WTC11 (cell line): ENCODE measurements around the gene ZC3H7B. TPM values are rescaled to one million over a fixed set of nuclear protein-coding genes. Genes with fewer than 3 reads are reported as not detected.

Source experiments
- ATAC-seq: fragments of 200-7000 bp; cut with Tn5 transposase; 2 replicates; pipeline ENCODE4 v1.10.0; 2021; ENCODE audit warnings: mild to moderate bottlenecking, moderate library complexity
- CTCF ChIA-PET: fragments of 300-600 bp; sonication (Branson Sonifier 250); formaldehyde crosslinking; loops from one replicate; lab custom pipeline; 2021; ENCODE audit warnings: antibody characterized with exemption; lab: Charles Lee
- POLR2A ChIA-PET: fragments of 350-600 bp; sonication (Branson Sonifier 250); formaldehyde crosslinking; loops from one replicate; lab custom pipeline; 2021; ENCODE audit warnings: antibody characterized with exemption; lab: Charles Lee
- DNase-seq: peaks from one replicate; pipeline ENCODE4 v3.0.0; 2021; ENCODE audit warnings: low spot score
- H3K27ac Mint-ChIP-seq: 2 replicates; pipeline ENCODE4 v1.8.0; 2021; ENCODE audit warnings: mixed read lengths
- H3K27me3 Mint-ChIP-seq: 2 replicates; pipeline ENCODE4 v1.8.0; 2021; ENCODE audit warnings: low read depth, mild to moderate bottlenecking, moderate library complexity, mixed read lengths
- H3K36me3 Mint-ChIP-seq: 2 replicates; pipeline ENCODE4 v1.8.0; 2021; ENCODE audit warnings: mixed read lengths
- H3K4me1 Mint-ChIP-seq: 2 replicates; pipeline ENCODE4 v1.8.0; 2022; ENCODE audit warnings: mixed read lengths
- H3K4me3 Mint-ChIP-seq: 2 replicates; pipeline ENCODE4 v1.8.0; 2021; ENCODE audit warnings: mild to moderate bottlenecking, moderate library complexity, mixed read lengths
- H3K9me3 Mint-ChIP-seq: 2 replicates; pipeline ENCODE4 v1.8.0; 2021; ENCODE audit warnings: mixed read lengths
- CDX4 ChIP-seq: fragments of 250-450 bp; sonication (Bioruptor Pico); IDR thresholded peaks from 2 replicates; pipeline ENCODE4 v1.9.0; 2021; ENCODE audit warnings: moderate library complexity, mild to moderate bottlenecking, inconsistent platforms, borderline replicate concordance
- CREB1 ChIP-seq: sonication (generic); formaldehyde crosslinking; IDR thresholded peaks from 2 replicates; pipeline ENCODE4 v1.8.0; 2023; ENCODE audit warnings: mild to moderate bottlenecking, missing genetic modification reagents
- CTCF ChIP-seq: fragments of 200-600 bp; IDR thresholded peaks from 2 replicates; pipeline ENCODE4 v1.8.0; 2022; ENCODE audit warnings: antibody characterized with exemption
- E2F1 ChIP-seq: sonication (generic); formaldehyde crosslinking; IDR thresholded peaks from 2 replicates; pipeline ENCODE4 v1.8.0; 2022; ENCODE audit warnings: mild to moderate bottlenecking, missing genetic modification reagents
- E2F5 ChIP-seq: sonication (generic); formaldehyde crosslinking; IDR thresholded peaks from 2 replicates; pipeline ENCODE4 v1.8.1; 2022; ENCODE audit warnings: mild to moderate bottlenecking, moderate library complexity, missing genetic modification reagents
- ERG ChIP-seq: fragments of 250-450 bp; sonication (Bioruptor Pico); IDR thresholded peaks from 2 replicates; pipeline ENCODE4 v1.8.0; 2021; ENCODE audit warnings: mild to moderate bottlenecking
- ESRRA ChIP-seq: sonication (generic); formaldehyde crosslinking; IDR thresholded peaks from 2 replicates; pipeline ENCODE4 v1.8.1; 2022; ENCODE audit warnings: mild to moderate bottlenecking, missing genetic modification reagents, borderline replicate concordance
- FOXJ3 ChIP-seq: sonication (generic); formaldehyde crosslinking; IDR thresholded peaks from 2 replicates; pipeline ENCODE4 v1.9.0; 2021; ENCODE audit warnings: missing genetic modification reagents, mild to moderate bottlenecking, borderline replicate concordance
- FOXK1 ChIP-seq: sonication (generic); formaldehyde crosslinking; IDR thresholded peaks from 2 replicates; pipeline ENCODE4 v1.8.0; 2022; ENCODE audit warnings: mild to moderate bottlenecking, moderate library complexity, missing genetic modification reagents
- GABPB1 ChIP-seq: sonication (generic); formaldehyde crosslinking; IDR thresholded peaks from 2 replicates; pipeline ENCODE4 v1.8.1; 2023; ENCODE audit warnings: mild to moderate bottlenecking, missing genetic modification reagents
- GTF2I ChIP-seq: fragments of 250-450 bp; sonication (Bioruptor Pico); conservative IDR thresholded peaks from 2 replicates; pipeline ENCODE4 v1.4.0; 2021; ENCODE audit warnings: mild to moderate bottlenecking
- JUN ChIP-seq: sonication (generic); formaldehyde crosslinking; IDR thresholded peaks from 2 replicates; pipeline ENCODE4 v1.8.0; 2023; ENCODE audit warnings: mild to moderate bottlenecking, missing genetic modification reagents
- MYBL2 ChIP-seq: sonication (generic); formaldehyde crosslinking; IDR thresholded peaks from 2 replicates; pipeline ENCODE4 v1.8.1; 2023; ENCODE audit warnings: mild to moderate bottlenecking, moderate library complexity, missing genetic modification reagents
- NFATC4 ChIP-seq: fragments of 250-450 bp; sonication (Bioruptor Pico); IDR thresholded peaks from 2 replicates; pipeline ENCODE4 v1.9.0; 2021; ENCODE audit warnings: mild to moderate bottlenecking
- NFE2L1 ChIP-seq: sonication (generic); formaldehyde crosslinking; IDR thresholded peaks from 2 replicates; pipeline ENCODE4 v1.8.1; 2023; ENCODE audit warnings: missing genetic modification reagents
- NR1H2 ChIP-seq: sonication (generic); formaldehyde crosslinking; IDR thresholded peaks from 2 replicates; pipeline ENCODE4 v1.9.0; 2021; ENCODE audit warnings: mild to moderate bottlenecking, moderate library complexity, missing genetic modification reagents
- OVOL2 ChIP-seq: fragments of 250-450 bp; sonication (Bioruptor Pico); IDR thresholded peaks from 2 replicates; pipeline ENCODE4 v1.9.0; 2021; ENCODE audit warnings: mild to moderate bottlenecking, borderline replicate concordance
- PRDM15 ChIP-seq: sonication (generic); formaldehyde crosslinking; IDR thresholded peaks from 2 replicates; pipeline ENCODE4 v1.8.0; 2022; ENCODE audit warnings: missing genetic modification reagents
- RORB ChIP-seq: fragments of 250-450 bp; sonication (Bioruptor Pico); IDR thresholded peaks from 2 replicates; pipeline ENCODE4 v1.9.0; 2021; ENCODE audit warnings: mild to moderate bottlenecking
- SMAD3 ChIP-seq: sonication (generic); formaldehyde crosslinking; IDR thresholded peaks from 2 replicates; pipeline ENCODE4 v1.8.0; 2022; ENCODE audit warnings: missing genetic modification reagents, mild to moderate bottlenecking, borderline replicate concordance
- TP53 ChIP-seq: sonication (generic); formaldehyde crosslinking; IDR thresholded peaks from 2 replicates; pipeline ENCODE4 v1.8.1; 2023; ENCODE audit warnings: mild to moderate bottlenecking, missing genetic modification reagents
- USF2 ChIP-seq: sonication (generic); formaldehyde crosslinking; IDR thresholded peaks from 2 replicates; pipeline ENCODE4 v1.8.1; 2023; ENCODE audit warnings: mild to moderate bottlenecking, missing genetic modification reagents, moderate library complexity
- ZBTB21 ChIP-seq: sonication (generic); formaldehyde crosslinking; IDR thresholded peaks from 2 replicates; pipeline ENCODE4 v1.8.1; 2023; ENCODE audit warnings: mild to moderate bottlenecking, missing genetic modification reagents, borderline replicate concordance
- ZNF121 ChIP-seq: sonication (generic); formaldehyde crosslinking; IDR thresholded peaks from 2 replicates; pipeline ENCODE4 v1.8.0; 2023; ENCODE audit warnings: missing genetic modification reagents
- ZNF317 ChIP-seq: sonication (generic); formaldehyde crosslinking; IDR thresholded peaks from 2 replicates; pipeline ENCODE4 v1.8.1; 2023; ENCODE audit warnings: low read depth, mild to moderate bottlenecking, moderate library complexity, missing genetic modification reagents, borderline replicate concordance
- ZNF423 ChIP-seq: fragments of 250-450 bp; sonication (Bioruptor Pico); IDR thresholded peaks from 2 replicates; pipeline ENCODE4 v2.1.2; 2022; ENCODE audit warnings: mild to moderate bottlenecking, moderate library complexity
- ZNF671 ChIP-seq: fragments of 250-450 bp; sonication (Bioruptor Pico); IDR thresholded peaks from 2 replicates; pipeline ENCODE4 v1.8.0; 2021; ENCODE audit warnings: mild to moderate bottlenecking
- total RNA-seq: library from RNA; stranded (reverse); gene quantifications from 3 replicates; pipeline ENCODE4 v1.2.3, GENCODE V29; 2021

The ZC3H7B gene
- total RNA-seq, 1 experiment from 2014 or later: 64.7 TPM

GRCh38 chr22:41261541-41262249 lies 39.6 kb upstream of the ZC3H7B start:
- Mint-ChIP-seq H3K27me3 (no peaks in the 10 kb centered on the region), H3K4me3 (no peak overlapping the region), H3K27ac (no peak overlapping the region), H3K36me3 (peaks cover 89% of the 10 kb centered on the region), H3K9me3 (no peaks in the 10 kb centered on the region), H3K4me1 (peaks cover 11% of the 10 kb centered on the region)
- DNase-seq (no peak), ATAC-seq (no peak)
- CTCF ChIA-PET: no interaction called here
- POLR2A ChIA-PET: interaction anchor here (0.6 kb wide), 1 partner anchor 132 kb away, joined by 5 read pairs; no protein-coding TSS in a partner anchor
- TF ChIP-seq NFATC4 (CRISPR knock-in tag) (no peak), SMAD3 (CRISPR knock-in tag) (no peak), CREB1 (no peak), ZNF317 (no peak), PRDM15 (CRISPR knock-in tag) (no peak), ESRRA (no peak), MYBL2 (CRISPR knock-in tag) (no peak), JUN (CRISPR knock-in tag) (no peak), RORB (CRISPR knock-in tag) (no peak)

- ChIA-PET POLR2A (no interaction called here), CTCF (no interaction called here)
- DNase-seq: no peak
- Mint-ChIP-seq H3K36me3 (peaks cover 87% of the 10 kb centered on the region), H3K27ac (no peak overlapping the region), H3K4me3 (no peak overlapping the region), H3K9me3 (no peaks in the 10 kb centered on the region), H3K4me1 (peaks cover 5% of the 10 kb centered on the region), H3K27me3 (no peaks in the 10 kb centered on the region)
- no peak for ATAC-seq
- no peak for TF ChIP-seq E2F1 (CRISPR knock-in tag)
- TF ChIP-seq E2F5 (CRISPR knock-in tag): no peak
- TF ChIP-seq ERG: no peak
- no peak for TF ChIP-seq GABPB1
- no peak for TF ChIP-seq OVOL2 (CRISPR knock-in tag)
- no peak for TF ChIP-seq NR1H2 (CRISPR knock-in tag)
- TF ChIP-seq ZNF671: no peak
- TF ChIP-seq CTCF: no peak
- TF ChIP-seq GTF2I (CRISPR knock-in tag): no peak
- TF ChIP-seq MYBL2 (CRISPR knock-in tag): no peak
- TF ChIP-seq ZNF423 (CRISPR knock-in tag): no peak
- TF ChIP-seq FOXJ3 (CRISPR knock-in tag): no peak
- no peak for TF ChIP-seq TP53
- no peak for TF ChIP-seq USF2
- TF ChIP-seq ZBTB21: no peak
- TF ChIP-seq FOXK1 (CRISPR knock-in tag): no peak
- TF ChIP-seq CDX4: no peak
- TF ChIP-seq NFE2L1 (CRISPR knock-in tag): no peak
- no peak for TF ChIP-seq ZNF121 (CRISPR knock-in tag)
Observed at GRCh38 chr22:41262250-41262765, 39.0 kb upstream of the ZC3H7B start.
